Hippocampal formation (tissue), 2 donors: ENCODE results near the gene ATRIP.

ENCODE experiments used
- DNase-seq, 2 donors: peaks; one replicate each; lab custom pipeline; 2025; lab: John Stamatoyannopoulos, UW

Gene ATRIP

DNA sequence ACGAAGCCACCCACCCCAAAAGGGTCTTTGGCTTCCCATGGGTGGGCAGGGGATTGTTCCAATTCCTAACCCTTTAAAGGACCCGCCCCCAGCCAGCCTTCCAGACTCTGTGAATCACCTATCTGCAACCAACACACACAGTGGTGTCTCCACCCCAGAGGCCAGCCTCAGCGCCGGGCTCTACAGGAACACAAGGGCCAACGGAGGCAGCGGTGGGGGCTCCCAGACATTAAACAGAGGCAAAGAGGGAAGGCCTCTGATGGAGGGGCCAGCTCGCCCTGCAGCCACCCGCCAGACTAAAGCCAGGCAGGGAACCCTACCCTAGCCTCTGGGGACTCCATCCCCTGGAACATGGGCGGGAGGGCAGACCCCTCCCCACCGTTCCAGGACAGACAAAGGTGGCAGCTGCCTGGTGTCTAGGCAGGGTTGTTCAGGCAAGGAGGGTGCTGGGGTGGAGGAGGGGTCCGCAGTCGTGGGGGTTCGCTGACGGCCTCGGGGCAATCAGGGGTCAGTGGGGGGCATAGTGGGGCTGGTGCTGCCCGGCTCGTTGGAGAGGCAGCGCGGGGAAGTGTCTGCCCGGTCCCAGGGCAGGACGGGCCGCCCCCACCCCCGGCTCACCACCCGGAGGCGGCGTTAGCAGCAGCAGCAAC lies 57.0 kb downstream of the ATRIP start:
- no peak for DNase-seq

DNA sequence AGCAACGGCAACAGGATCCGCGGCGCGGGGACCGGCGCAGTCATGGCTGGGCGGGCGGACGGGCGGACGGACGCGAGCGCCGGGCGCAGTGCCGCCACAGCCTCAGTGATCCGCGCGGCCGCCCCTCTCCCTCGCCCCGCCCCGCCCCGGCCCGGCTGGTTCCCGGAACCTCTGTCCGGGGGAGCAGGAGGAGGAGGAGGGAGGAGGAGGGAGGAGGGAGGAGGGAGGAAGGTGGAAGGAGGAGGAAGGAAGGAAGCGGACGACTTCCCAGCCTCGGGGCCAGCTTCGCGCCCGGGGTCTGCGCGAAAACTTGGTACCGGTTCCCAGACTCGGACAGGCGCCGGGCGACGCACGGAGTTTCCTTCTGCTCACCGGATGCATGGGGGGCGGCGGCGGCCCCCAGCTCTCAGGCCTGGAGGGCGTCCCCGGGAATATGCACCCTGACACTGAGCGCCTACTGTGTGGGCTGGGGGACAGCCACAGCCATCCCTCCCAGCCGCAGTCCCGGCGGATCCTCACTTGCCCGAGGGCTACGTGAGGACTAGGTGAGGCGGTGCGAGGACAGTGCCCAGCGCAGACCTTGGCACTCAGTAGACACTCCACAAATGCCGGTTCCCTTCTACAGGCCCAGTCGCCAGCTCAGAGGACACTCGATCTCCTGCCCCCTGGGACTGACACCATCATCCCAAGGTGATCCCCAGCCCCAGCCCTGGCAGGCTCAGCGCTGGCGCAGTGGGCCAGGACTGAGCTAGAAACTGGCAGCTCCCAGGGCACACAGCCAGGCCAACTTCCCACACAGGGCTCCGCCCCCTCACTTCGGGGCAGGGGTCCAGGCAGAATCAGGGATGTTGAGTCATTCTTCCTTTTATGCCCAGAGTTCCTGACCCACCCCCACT lies 57.8 kb downstream of the ATRIP start, which contains the start of gene SHISA5:
SHISA5 (minus strand) TSS at position 124 of the 896 bp plus-strand sequence; CDS start at position 44, 80 bp downstream.
- DNase-seq, result peak; percentile 37 to 46

DNA sequence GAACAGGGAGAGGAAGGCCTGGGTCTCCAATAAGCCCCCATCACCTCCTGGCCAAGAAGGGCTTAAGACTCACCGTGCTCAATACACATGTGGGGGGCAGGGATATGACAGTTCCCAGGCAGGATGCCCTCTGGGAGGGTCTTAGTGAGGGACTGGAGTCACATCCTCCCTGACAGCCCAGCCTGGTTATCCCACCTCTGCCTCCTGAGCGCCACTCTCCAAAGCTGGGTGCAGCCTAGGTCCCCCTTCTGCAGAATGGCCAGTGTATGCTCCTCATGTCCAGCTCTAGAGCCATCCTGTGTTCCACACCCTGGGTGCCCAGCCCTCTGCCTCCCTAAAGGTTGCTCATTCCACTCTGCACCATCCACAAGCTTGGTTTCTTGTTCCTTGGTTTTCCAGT lies 58.6 kb downstream of the ATRIP start:
- no peak for DNase-seq

- DNase-seq, result no peak
These were observed 59.5 kb downstream of the ATRIP start for GRCh38 chr3:48505968-48506504.

DNA sequence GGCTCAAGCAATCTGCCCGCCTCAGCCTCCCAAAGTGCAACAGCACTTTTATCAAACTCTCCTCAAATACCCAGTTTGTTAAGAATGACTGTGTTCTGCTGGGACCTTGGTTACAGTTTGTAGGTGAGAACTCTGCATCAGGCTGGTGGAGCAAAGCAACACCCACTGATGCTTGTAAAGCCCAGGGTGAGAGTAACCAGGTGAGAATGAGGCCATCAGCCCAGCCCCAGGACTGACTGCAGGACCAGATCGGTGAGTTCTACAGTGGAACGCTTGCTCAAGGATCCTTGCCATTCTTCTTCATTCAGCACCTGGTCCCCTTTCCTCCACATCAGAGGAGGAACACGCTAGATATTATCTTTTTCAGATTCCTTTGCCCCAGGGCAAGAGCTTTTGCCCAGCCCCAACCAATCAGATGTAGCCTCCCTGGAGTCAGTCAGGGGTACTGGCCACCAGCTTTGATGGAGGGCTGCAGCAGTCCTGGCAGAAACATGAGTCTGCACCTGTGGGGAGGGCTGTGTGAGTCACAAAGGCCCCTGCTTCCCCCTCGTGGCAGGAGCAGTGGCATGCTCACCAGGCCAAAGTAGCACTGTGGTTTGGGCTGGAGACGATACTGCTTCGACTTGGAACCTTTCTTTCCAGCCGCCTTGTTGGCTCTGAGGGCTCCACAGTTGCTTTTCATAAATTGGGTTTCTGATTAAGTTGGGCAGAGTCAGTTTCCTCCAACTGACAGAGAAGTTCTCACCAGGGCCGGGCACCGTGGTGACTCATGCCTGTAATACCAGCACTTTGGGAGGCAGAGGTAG lies 60.9 kb downstream of the ATRIP start:
- peak in 1 of 2 donors; percentile 15 for DNase-seq

DNA sequence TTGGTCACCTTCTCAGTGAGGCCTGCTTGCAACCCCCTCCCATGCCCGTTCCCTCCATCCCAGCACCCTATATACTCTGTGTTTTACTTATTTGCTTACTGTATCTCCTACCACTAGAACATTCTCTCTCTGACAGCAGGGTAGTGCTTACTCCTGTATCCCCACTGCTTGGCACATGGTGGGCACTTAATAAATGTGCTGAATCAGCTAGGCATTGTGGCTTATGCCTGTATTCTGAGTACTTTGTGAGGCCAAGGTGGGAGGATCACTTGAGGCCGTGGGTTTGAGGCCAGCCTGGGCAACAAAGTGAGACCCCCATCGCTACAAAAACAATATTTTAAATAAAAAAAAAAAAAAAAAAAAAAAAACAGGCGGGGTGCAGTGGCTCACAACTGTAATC lies 65.0 kb downstream of the ATRIP start:
- DNase-seq, result no peak

- no peak for DNase-seq
These were observed 68.1 kb downstream of the ATRIP start for GRCh38 chr3:48514431-48515227.
